DOHH2 (cell line): ENCODE measurements around the gene ALDH1L1.

Source experiments
- EZH2phosphoT487 ChIP-seq: fragments of 200-600 bp; sonication (generic); IDR thresholded peaks from 2 replicates; pipeline ENCODE4 v1.6.1; 2017; ENCODE audit warnings: borderline replicate concordance, mild to moderate bottlenecking, antibody characterized with exemption, low read length, moderate library complexity, mixed read lengths
- TF ChIP-seq, protein P1 (sequence below): fragments of 200-600 bp; sonication (generic); IDR thresholded peaks from one replicate; pipeline ENCODE4 v1.5.1; 2014; ENCODE audit warnings: antibody characterized with exemption, mild to moderate bottlenecking, low read depth, low read length; ENCODE audit not compliant: poor library complexity, severe bottlenecking

- TF ChIP-seq, protein P1, sequence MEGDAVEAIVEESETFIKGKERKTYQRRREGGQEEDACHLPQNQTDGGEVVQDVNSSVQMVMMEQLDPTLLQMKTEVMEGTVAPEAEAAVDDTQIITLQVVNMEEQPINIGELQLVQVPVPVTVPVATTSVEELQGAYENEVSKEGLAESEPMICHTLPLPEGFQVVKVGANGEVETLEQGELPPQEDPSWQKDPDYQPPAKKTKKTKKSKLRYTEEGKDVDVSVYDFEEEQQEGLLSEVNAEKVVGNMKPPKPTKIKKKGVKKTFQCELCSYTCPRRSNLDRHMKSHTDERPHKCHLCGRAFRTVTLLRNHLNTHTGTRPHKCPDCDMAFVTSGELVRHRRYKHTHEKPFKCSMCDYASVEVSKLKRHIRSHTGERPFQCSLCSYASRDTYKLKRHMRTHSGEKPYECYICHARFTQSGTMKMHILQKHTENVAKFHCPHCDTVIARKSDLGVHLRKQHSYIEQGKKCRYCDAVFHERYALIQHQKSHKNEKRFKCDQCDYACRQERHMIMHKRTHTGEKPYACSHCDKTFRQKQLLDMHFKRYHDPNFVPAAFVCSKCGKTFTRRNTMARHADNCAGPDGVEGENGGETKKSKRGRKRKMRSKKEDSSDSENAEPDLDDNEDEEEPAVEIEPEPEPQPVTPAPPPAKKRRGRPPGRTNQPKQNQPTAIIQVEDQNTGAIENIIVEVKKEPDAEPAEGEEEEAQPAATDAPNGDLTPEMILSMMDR = no peak
- TF ChIP-seq EZH2phosphoT487 = no peak
These were observed 55.5 kb downstream of the ALDH1L1 start for GRCh38 chr3:126124896-126125295.
